GM19395 (cell line): ENCODE data around the gene MSANTD2.

Experiments
- ATAC-seq: cut with Tn5 transposase; IDR thresholded peaks from one replicate; pipeline ENCODE4 v1.9.1; 2021; ENCODE audit warnings: mild to moderate bottlenecking, moderate library complexity; ENCODE audit not compliant: unreplicated experiment

Gene MSANTD2

GRCh38 chr11:124754710-124755109 is 45.5 kb downstream of the MSANTD2 start:
- ATAC-seq = no peak

- no peak for ATAC-seq
Measured at GRCh38 chr11:124754309-124754708, 45.9 kb downstream of the MSANTD2 start.

GRCh38 chr11:124753624-124754023 is 46.6 kb downstream of the MSANTD2 start:
- no peak for ATAC-seq

- ATAC-seq = no peak
Measured at GRCh38 chr11:124753205-124753604, 47.0 kb downstream of the MSANTD2 start.

- no peak for ATAC-seq
Measured at GRCh38 chr11:124752471-124753102, 47.6 kb downstream of the MSANTD2 start.

- ATAC-seq = no peak
Measured at GRCh38 chr11:124751741-124752470, 48.3 kb downstream of the MSANTD2 start, which contains the start of gene VSIG2. Gene VSIG2 (minus strand): TSS chr11:124752255. CDS start chr11:124752137, 118 bp downstream.

- no peak for ATAC-seq
Measured at GRCh38 chr11:124751391-124751740, 48.8 kb downstream of the MSANTD2 start.

GRCh38 chr11:124749912-124750311 is 50.3 kb downstream of the MSANTD2 start:
- ATAC-seq = no peak

- ATAC-seq = no peak
Measured at GRCh38 chr11:124748481-124749343, 51.5 kb downstream of the MSANTD2 start.

- no peak for ATAC-seq
Measured at GRCh38 chr11:124748100-124748418, 52.1 kb downstream of the MSANTD2 start.

GRCh38 chr11:124747406-124748099 is 52.7 kb downstream of the MSANTD2 start:
- no peak for ATAC-seq

- ATAC-seq = peak; percentile 92
Measured at GRCh38 chr11:124746621-124747243, 53.5 kb downstream of the MSANTD2 start.

GRCh38 chr11:124745835-124746620 is 54.2 kb downstream of the MSANTD2 start:
- peak; percentile 27 for ATAC-seq

- no peak for ATAC-seq
Measured at GRCh38 chr11:124745270-124745834, 54.9 kb downstream of the MSANTD2 start.

- ATAC-seq = no peak
Measured at GRCh38 chr11:124743050-124743449, 57.2 kb downstream of the MSANTD2 start.

- ATAC-seq = no peak
Measured at GRCh38 chr11:124742555-124742954, 57.7 kb downstream of the MSANTD2 start.

- peak; percentile 53 for ATAC-seq
Measured at GRCh38 chr11:124740277-124740882, 59.8 kb downstream of the MSANTD2 start.

- peak; percentile 98 for ATAC-seq
Measured at GRCh38 chr11:124739479-124740276, 60.5 kb downstream of the MSANTD2 start, which contains the start of gene NRGN. Gene NRGN (plus strand): TSS chr11:124739942. CDS start chr11:124740085, 143 bp downstream.
